GM19193 (cell line): ENCODE results near the gene CPAMD8.

Source experiments
- POLR2A ChIP-seq: IDR thresholded peaks from 4 replicates; pipeline ENCODE4 v1.6.1; 2011; ENCODE audit not compliant: insufficient read depth, insufficient read length; ENCODE audit errors: extremely low read depth

CPAMD8 gene

DNA sequence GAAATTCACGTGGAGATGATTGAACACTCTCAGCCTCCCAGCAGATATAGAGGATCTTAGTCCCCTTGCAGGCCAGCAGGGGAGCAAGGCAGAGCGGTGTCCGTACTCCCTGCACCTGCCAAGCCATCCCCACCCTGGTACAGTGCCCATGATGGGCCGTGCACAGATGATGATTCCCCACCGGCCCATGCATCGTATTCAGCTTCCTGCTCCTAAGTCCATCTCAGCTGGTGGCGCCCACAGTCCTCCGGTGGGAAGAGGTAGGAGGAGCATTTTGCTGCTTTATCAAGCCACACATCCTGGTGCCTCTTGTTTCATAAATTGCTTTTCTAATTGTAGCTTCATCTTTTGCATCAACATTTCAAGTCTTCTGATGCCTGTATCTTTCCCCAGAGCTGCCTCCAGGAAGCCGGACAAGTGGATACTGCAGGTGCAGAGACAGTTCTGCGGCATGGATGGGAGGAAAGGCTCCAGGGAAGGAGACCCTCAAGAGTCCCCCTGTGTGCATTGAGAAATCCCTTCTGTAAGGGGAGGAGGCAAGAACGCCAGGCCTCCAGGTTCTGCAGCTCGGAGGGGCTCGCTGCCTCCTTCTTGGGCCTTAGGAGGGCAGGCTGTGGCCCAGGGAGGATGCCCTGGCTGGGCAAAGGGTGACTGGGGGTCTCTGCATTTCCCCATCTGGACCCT is 82.5 kb downstream of the CPAMD8 start:
- TF ChIP-seq POLR2A, result no peak

DNA sequence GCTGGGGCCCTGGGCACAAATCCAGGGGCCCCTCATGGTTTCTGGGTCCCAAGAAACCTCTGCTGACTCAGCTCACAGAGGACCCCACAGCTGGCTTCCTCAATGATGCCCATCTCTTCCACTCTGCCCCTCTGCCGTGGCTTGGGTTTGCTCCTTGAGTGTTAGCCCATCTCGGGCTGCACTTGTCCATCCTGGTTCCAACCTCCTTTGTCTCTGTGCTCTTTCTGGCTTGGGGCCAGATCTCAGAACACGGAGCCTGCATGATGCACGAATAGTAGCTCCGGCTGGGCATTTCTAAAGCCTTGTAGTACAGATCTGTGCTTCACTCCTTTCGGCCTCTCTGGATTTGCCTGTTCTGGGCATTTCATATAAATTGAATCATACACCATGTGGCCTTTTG is 84.0 kb downstream of the CPAMD8 start:
- TF ChIP-seq POLR2A, result no peak

DNA sequence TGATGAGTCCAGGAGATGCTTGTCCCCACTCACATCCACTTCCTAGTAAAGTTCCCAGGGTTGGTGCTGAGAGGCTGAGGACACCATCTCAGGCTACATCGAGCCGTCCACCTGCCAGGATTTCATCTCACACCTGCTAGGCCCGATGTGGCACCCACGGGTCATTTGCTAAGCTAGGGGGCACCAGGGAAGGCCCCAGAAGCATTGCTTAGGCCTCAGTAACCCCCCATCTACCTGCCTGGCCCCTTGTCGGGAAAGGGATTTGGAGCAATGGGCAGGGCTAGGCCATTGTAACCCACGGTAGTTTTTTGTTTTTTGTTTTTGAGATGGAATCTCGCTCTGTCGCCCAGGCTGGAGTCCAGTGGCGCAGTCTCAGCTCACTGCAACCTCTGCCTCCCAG is 86.0 kb downstream of the CPAMD8 start:
- TF ChIP-seq POLR2A, result no peak

DNA sequence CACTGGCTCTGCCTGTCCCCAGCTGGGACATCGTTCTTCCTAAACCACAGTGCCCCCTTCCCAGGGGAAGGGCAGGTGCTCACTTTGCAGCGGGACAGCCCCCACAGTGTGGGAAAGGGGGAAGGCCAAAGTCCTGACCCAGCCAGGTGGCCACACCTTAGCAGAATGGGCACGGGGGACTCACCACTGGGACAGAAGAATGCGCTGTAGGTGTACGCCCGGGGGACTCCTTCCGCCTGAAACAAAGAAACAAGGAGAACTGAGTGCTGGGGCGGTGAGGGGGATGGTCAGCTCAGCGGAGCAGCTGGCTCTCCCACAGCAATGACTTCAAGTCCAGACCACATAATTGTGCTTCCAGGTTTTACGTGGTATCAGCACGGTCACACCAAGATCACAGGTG is 88.4 kb downstream of the CPAMD8 start:
- no peak for TF ChIP-seq POLR2A

- no peak for TF ChIP-seq POLR2A
Measured at GRCh38 chr19:16936901-16937300, 89.7 kb downstream of the CPAMD8 start.

- no peak for TF ChIP-seq POLR2A
Measured at GRCh38 chr19:16934489-16934888, 92.1 kb downstream of the CPAMD8 start.

- no peak for TF ChIP-seq POLR2A
Measured at GRCh38 chr19:16931306-16931705, 95.3 kb downstream of the CPAMD8 start.

- no peak for TF ChIP-seq POLR2A
Measured at GRCh38 chr19:16930753-16931152, 95.9 kb downstream of the CPAMD8 start.

- TF ChIP-seq POLR2A, result no peak
Measured at GRCh38 chr19:16928916-16929315, 97.7 kb downstream of the CPAMD8 start.

GRCh38 chr19:16928351-16928750 is 98.3 kb downstream of the CPAMD8 start:
- no peak for TF ChIP-seq POLR2A

GRCh38 chr19:16927883-16928282 is 98.7 kb downstream of the CPAMD8 start:
- no peak for TF ChIP-seq POLR2A

DNA sequence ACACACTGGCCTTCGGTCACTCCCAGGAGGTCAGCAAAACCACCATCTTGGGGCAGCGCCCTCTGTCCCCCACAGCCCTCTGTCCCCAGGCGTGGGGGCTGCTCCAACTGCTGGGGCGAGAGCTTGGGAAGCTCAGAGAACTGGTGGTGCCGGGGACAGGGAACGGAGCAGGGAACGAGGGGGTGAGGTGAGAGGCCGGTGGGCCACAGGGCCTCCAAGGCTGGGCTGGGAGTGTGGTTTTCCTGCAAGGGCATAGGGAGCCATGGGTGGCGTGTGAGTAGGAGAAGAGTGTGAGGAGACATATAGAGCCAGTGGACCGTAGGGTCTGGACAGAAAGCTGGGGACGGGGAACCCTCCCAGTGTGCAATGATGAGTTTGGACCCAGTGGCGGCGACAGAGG is 103.7 kb downstream of the CPAMD8 start:
- TF ChIP-seq POLR2A, result no peak

GRCh38 chr19:16922592-16922934 is 104.0 kb downstream of the CPAMD8 start:
- no peak for TF ChIP-seq POLR2A

DNA sequence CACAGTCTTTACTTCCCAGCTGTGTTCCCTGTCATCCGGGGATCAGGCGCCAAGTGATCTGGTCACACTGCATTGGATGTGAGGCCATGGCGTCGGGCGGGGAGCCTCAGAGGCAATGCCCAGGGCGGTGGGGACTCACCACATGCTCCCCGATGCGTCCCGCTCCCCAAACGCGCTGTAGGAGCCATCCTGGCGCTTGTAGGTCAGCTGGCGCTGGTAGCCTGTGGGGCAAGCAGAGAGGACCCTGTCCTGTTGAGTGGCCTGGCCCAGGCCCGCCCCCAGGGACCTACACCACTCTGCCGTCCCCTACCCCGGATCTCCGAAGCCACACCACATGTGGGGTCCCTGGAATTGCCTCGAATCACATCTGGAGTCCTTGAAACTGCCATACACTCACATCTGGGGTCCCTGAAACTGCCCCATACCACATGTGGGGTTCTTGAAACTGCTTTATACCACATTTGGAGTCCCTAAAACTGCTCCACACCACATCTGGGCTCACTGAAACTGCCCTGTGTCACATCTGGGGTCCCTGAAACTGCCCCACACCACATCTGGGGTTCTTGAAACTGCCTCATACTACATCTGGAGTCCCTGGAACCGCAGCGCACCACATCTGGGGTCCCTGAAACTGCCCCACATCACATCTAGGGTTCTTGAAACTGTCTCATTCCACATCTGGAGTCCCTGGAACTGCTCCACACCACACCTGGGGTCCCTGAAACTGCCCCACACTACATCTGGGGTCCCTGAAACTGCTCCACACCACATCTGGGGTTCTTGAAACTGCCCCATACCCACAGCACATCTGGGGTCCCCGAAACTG is 104.6 kb downstream of the CPAMD8 start:
- TF ChIP-seq POLR2A, result no peak

GRCh38 chr19:16920816-16921529 is 105.6 kb downstream of the CPAMD8 start:
- no peak for TF ChIP-seq POLR2A

DNA sequence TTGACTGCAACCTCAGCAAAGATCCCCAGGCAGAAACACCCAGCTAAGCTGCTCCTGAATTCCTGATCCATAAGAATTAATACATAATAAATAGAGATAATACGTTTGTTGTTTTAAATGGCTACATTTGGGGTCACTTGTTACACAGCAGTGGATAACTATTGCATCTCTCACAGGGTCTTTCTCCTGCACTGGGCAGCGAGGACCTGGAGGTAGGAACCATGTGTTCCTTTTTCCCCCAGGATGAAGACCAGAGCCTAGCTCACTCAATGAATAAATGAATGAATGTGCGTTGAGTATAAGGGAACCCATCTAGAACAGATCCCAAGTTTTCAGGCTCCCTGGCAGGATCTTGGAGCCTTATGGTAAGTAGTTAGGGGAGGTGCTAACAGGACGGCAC is 107.1 kb downstream of the CPAMD8 start:
- TF ChIP-seq POLR2A, result no peak

DNA sequence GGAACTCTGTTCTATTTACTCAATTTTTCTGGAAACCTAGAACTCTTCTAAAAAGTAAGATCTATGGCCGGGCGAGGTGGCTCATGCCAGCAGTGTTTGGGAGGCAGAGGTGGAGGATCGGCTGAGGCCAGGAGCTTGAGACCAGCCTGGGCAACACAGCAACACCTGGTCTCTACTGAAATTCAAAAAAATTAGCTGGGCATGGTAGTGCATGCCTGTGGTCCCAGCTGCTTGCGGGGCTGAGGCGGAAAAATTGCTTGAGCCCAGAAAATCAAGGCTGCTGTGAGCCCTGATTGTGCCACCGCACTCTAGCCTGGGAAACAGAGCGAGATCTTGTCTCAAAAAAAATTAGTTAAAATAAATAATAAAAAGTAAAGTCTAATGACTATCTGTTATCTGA is 109.2 kb downstream of the CPAMD8 start:
- no peak for TF ChIP-seq POLR2A

DNA sequence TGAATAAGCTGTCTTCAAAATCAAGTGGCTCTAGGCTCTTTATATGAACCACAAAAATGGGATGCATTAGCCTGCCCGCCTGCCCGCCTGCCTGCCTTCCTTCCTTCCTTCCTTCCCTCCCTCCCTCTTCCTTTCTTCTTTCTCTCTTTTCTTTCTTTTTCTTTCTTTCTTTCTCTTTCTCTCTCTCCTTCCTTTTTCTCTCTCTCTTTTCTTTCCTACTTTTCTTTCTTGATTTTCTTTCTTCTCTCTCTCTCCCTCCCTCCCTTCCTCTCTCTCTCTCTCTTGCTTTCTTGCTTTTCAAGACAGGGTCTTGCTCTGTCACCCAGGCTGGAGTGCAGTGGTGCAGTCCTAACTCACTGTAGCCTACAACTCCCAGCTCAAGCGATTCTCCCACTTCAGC is 110.9 kb downstream of the CPAMD8 start:
- no peak for TF ChIP-seq POLR2A
